Mucosa of rectum (tissue), 2 donors: Measurements from ENCODE around the gene ANKRD13D.

Experiments
- H3K27ac ChIP-seq, 2 donors: one replicate each; pipeline ENCODE4 v1.7.0; 2013; ENCODE audit warnings: inconsistent platforms in 2 of 2, low read depth in 2 of 2, low read length in 2 of 2
- H3K27me3 ChIP-seq, 2 donors: one replicate each; pipeline ENCODE4 v1.7.0; 2013; ENCODE audit warnings: low read length in 2 of 2; ENCODE audit not compliant: control insufficient read depth in 2 of 2, insufficient read depth in 2 of 2
- H3K36me3 ChIP-seq, 2 donors: one replicate each; pipeline ENCODE4 v1.7.0; 2013; ENCODE audit warnings: low read length in 2 of 2; ENCODE audit not compliant: control insufficient read depth in 2 of 2, insufficient read depth in 2 of 2
- H3K4me1 ChIP-seq, 2 donors: one replicate each; pipeline ENCODE4 v1.7.0; 2013; ENCODE audit warnings: low read length in 2 of 2, mild to moderate bottlenecking in 1 of 2; ENCODE audit not compliant: control insufficient read depth in 2 of 2, insufficient read depth in 2 of 2
- H3K4me3 ChIP-seq, 2 donors: one replicate each; pipeline ENCODE4 v1.7.0; 2013; ENCODE audit warnings: low read length in 2 of 2
- H3K9ac ChIP-seq, 2 donors: one replicate each; pipeline ENCODE4 v1.7.0; 2013; ENCODE audit warnings: low read length in 2 of 2, low read depth in 1 of 2, mild to moderate bottlenecking in 1 of 2
- H3K9me3 ChIP-seq, 2 donors: one replicate each; pipeline ENCODE4 v1.7.0; 2013; ENCODE audit warnings: low read length in 2 of 2; ENCODE audit not compliant: control insufficient read depth in 2 of 2
- donor health status: healthy.
- donor health status: Normal muscosa, but diverticular disease.

Gene ANKRD13D

DNA sequence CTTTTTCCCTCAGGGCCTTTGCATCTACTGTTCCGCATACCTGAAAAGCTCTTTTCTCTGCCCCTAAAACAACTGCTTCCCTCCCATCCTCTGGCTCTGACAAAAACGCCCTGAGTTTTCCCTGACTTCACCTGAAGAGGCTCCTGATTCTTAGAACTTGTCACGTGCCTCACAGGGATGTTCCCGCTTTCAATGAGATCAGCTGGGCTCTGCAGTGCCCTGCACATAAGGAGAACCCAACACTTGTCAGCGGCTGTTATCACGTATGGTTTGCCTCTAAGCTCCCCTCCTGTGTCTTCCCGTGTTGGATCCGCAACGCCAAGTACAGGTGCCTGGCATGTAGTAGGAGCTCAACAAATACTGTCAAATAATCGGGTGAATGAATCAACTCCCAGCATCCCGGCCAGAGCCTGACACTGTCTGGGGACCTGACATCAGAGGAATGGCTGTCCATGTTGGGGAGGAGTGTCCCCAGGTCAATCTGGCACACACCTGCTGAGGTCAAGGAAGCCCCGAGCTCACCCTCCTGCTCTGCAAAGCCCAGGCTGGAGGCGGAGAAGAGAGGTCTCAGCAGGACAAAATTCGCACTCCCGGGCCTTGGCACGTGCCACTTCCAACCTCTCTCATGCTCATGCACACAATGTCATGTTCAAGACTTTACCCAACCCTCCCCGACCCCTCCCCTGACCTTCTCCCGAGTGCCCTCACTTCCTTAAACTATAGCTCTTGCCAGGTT is 27.0 kb upstream of the ANKRD13D start:
- H3K4me3 ChIP-seq = peak overlapping the region in 1 of 2 donors; percentile 53
- peaks cover 19 to 24% of the 10 kb centered on the region in 2 donors for H3K4me1 ChIP-seq
- H3K9me3 ChIP-seq = no peaks in the 10 kb centered on the region
- peak overlapping the region in 1 of 2 donors; percentile 29 for H3K9ac ChIP-seq
- H3K36me3 ChIP-seq = no peaks in the 10 kb centered on the region
- no peaks in the 10 kb centered on the region for H3K27me3 ChIP-seq
- no peak overlapping the region for H3K27ac ChIP-seq

DNA sequence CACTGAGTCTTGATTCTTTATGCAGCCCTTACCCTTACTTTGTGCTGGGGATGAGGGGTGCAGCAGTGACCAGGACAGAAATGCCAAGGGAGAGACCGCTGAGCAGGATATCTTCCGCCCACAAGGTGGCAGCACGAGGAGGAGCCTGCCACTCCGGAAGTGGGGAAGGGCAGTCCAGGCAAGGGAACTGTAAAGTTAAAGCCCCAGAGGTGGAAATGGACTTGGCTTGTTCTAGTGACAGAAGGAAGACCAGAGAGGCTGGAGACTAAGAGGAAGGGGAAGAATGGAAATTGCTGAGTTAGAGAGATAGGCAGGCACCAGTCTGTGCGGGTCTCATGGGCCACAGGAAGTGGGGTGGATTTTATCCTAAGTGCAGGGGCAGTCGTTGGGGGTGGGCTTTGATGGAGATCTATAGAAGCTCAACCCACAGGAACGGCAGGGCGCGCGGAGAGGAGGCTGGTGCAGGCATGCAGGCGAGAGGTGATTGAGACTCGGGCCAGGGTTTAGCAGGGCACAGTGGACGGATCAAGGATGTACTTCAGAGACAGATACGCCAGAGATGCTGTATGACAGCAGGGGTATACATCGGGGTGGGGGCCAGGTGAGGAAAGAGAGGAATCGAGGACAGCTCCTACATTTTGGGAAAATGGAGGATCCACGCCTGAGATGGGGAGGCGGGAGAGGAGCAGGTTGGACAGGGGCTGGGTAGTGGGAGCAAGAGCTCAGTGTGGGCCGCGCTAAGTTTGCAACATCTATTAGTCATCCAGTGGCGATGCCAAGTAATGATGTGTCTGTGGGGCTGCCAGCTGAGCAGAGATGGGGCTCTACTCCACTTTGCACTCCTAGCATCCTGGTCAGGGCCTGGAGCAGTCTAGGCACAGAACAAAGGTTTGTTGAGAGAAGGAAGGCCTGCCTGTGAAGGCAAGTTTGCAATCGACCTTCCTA is 26.1 kb upstream of the ANKRD13D start:
- Histone ChIP-seq H3K27ac (peak overlapping the region; percentile 24 to 66), H3K4me1 (peaks cover 28 to 32% of the 10 kb centered on the region in 2 donors), H3K9ac (peak overlapping the region; percentile 29 to 54), H3K36me3 (peaks cover 1 to 3% of the 10 kb centered on the region in 2 donors), H3K4me3 (peak overlapping the region in 1 of 2 donors; percentile 53), H3K27me3 (no peaks in the 10 kb centered on the region), H3K9me3 (no peaks in the 10 kb centered on the region)

DNA sequence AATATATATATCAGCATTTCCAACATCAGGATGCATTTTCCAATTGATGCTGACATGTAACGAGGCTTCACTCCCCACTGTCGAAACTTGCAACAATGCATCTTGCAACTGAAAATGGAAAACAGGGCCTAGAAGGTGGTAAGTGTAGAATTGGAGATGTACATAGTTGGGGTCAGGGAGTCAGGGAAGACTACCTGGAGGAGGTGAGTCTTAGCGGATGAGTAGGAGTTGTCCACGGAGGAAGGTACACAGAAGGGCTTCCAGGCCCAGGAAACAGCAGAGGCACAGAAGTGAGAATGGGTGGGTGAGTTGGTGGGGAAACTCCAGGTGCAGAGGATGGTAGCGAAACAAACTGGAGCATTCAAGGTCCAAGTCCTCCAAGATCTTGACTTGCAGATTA is 24.8 kb upstream of the ANKRD13D start:
- H3K27me3 ChIP-seq = no peaks in the 10 kb centered on the region
- no peaks in the 10 kb centered on the region for H3K9me3 ChIP-seq
- no peak overlapping the region for H3K9ac ChIP-seq
- H3K4me1 ChIP-seq = peaks cover 41 to 44% of the 10 kb centered on the region in 2 donors
- H3K27ac ChIP-seq = no peak overlapping the region
- no peak overlapping the region for H3K4me3 ChIP-seq
- H3K36me3 ChIP-seq = peaks cover 5 to 14% of the 10 kb centered on the region in 2 donors

DNA sequence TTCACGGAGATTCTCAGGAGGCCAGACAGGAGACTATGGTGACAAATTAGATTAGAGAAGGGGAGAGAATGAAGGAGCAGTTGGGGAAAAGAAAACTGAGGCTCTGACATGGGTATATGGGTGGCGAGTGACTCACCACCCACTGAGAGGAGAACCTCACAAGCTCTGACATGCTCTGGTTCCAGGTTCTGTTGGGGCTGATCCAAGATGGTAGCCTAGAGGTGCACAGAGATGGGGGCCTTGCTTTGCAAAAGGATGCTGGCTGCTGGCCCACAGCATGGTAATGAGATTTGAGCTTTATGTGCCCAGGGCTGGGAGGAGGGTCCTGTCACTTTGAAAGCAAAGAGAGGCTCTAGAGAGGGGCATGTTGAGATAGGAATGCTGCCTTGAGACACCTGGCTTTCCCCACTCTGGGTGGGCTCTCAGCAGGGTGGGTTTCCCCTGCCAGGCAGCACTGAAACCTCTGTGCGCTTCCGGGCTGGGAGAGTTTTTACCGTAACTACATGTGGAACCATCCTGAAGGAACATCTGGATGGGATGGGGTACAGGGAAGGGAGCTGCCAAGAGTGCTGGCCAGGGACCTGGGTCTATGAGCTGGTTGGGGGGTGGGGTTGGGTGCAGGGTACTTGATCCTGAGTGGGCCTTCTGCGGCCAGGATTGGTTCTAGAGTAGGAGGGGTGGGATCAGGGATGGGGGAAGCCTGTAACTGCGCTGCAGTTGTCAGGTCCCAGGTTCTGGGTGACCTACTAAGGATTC is 24.0 kb upstream of the ANKRD13D start:
- Histone ChIP-seq H3K27me3 (no peaks in the 10 kb centered on the region), H3K27ac (peak overlapping the region in 1 of 2 donors; percentile 59), H3K9ac (no peak overlapping the region), H3K36me3 (peaks cover 5 to 17% of the 10 kb centered on the region in 2 donors), H3K9me3 (no peaks in the 10 kb centered on the region), H3K4me1 (peaks cover 49 to 52% of the 10 kb centered on the region in 2 donors), H3K4me3 (no peak overlapping the region)

DNA sequence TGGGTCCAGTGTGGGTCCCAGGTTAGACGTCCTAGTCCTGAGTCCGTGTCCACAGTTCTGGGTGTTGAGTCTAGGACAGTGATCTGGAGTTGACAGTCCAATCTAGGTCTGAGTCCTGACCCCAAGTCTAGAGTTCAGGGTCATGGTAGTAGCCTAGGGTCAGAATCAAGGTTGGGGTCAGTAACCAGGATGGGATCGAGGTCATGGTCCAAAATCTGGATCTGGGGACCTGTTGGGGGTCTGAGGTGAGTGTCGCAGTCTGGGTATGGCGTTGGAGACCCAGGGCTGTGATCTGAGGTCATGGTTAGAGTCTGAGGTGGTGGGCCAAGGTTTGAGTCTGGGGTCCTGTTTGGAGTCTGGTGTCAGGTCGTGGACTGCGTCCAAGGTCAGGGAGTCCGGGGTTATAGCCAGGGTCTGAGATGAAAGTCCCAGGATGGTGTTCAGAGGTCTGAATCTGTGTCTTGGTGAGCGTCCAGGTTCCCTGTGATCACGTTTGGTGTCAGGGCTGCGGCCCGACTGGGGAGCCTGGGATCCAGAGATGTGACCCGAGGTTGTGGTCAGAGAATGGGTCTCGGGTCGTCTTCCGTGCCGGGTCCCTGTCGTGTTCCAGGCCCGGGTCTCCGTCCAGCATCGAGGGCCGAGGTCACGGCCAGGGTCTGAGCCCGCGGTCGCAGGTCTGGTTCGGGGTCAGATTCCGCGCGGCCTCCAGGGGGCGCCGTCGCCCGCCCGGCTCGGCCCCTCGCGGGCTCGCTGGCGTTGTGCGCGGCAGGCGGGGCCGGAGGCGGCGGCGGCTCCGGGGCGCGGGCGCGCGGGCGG is 23.3 kb upstream of the ANKRD13D start:
- Histone ChIP-seq H3K4me1 (peaks cover 57 to 60% of the 10 kb centered on the region in 2 donors), H3K9me3 (no peaks in the 10 kb centered on the region), H3K36me3 (peaks cover 5 to 17% of the 10 kb centered on the region in 2 donors), H3K27ac (peak overlapping the region; percentile 59 to 67), H3K9ac (peak overlapping the region; percentile 66 to 73), H3K27me3 (no peaks in the 10 kb centered on the region), H3K4me3 (peak overlapping the region; percentile 40 to 59)

DNA sequence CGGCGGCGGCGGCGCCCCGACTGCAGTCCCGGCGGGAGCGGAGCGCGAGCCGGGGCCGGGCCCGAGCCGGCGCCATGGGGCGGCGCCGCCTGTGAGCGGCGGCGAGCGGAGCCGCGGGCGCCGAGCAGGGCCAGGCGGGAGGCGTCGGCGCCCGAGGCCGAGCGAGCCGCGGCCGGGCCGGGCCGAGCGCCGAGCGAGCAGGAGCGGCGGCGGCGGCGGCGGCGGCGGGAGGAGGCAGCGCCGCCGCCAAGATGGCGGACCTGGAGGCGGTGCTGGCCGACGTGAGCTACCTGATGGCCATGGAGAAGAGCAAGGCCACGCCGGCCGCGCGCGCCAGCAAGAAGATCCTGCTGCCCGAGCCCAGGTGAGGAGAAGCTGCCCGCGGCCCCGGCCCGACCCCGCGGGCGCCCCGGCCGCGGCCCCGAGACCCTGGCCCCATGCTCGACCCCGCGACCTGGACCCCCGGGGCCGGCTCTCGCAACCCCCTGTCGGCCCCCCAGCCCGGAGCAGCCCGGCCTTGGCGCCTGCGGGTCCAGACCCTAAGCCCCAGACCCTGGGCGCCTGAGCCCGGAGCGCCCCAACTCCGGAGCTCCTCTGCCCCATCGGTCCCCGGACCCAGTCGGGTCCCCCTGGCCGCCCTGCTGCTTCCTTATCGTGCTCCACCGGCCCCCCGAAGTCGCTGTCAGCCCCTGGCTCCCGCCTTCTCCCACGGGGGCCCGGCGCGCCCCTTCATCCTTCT is 22.5 kb upstream of the ANKRD13D start, which contains the start of gene GRK2:
GRK2 (plus strand) TSS at position 25 of the 739 bp plus-strand sequence; CDS start at position 252, 227 bp downstream.
- H3K27ac ChIP-seq = peak within 1 kb of the TSS; percentile 95 to 98
- H3K4me3 ChIP-seq = peak within 1 kb of the TSS; percentile 87 to 91
- peaks cover 61 to 65% of the 10 kb centered on the region in 2 donors for H3K4me1 ChIP-seq
- H3K9ac ChIP-seq = peak within 1 kb of the TSS; percentile 93 to 97
- no peaks in the 10 kb centered on the region for H3K27me3 ChIP-seq
- H3K36me3 ChIP-seq = peaks cover 5 to 17% of the 10 kb centered on the region in 2 donors
- H3K9me3 ChIP-seq = no peaks in the 10 kb centered on the region

DNA sequence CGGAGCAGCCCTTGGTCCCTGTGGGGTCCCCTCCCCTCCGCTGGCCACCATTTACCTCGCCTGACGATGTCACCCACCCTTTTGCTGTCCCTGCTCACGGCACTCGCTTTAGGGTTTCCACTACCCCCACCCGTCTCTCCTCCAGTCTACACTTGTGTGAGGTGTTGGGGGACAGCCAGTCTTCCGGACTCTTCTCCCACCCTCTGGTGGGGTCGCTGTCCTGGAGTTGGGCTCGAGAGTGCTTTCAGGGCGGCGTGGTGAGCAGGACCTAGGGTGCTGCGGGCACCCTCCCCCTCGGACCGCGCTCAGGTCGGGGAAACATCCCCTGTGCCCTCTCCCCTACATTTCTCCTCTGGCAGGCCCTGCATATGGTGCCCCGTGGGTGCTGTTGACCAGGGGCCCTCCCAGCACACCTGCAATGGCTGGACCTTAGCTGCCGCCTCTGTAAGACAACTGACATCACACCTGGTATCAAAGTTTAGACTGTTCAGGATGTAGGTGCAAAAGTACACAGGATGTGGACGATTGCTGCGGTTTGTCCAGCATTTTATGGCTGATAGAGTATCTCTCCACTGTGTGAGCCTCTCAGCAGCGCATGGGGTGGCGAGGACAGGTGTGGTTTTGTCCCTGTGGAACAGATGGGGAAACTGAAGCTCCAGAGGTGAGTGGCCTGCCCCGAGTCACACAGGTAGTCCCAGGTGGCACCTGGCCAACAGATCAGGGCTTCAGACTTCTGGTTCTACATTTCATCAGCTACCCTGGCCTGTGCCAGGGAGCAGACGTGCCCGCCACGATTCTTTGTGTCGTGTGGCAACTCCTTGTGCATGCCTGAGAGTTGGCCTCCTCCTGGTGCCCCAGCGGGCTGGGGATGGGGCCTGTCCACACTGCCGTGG is 21.7 kb upstream of the ANKRD13D start:
- peaks cover 66 to 70% of the 10 kb centered on the region in 2 donors for H3K4me1 ChIP-seq
- H3K9ac ChIP-seq = peak overlapping the region; percentile 93 to 97
- peak overlapping the region; percentile 95 to 98 for H3K27ac ChIP-seq
- H3K4me3 ChIP-seq = peak overlapping the region; percentile 87 to 91
- no peaks in the 10 kb centered on the region for H3K27me3 ChIP-seq
- H3K9me3 ChIP-seq = no peaks in the 10 kb centered on the region
- H3K36me3 ChIP-seq = peaks cover 8 to 21% of the 10 kb centered on the region in 2 donors
